B cell (primary cell): ENCODE results near the gene CCDC93. TPM values are rescaled to one million over a fixed set of nuclear protein-coding genes. Genes with fewer than 3 reads are reported as not detected.

Source experiments
- ATAC-seq: fragments of 200-7000 bp; cut with Tn5 transposase; one replicate; pipeline ENCODE4 v1.10.0; 2021; ENCODE audit warnings: low read depth, mild to moderate bottlenecking, moderate number of reproducible peaks, moderate library complexity
- CTCF ChIA-PET: fragments of 350-600 bp; sonication (Branson Sonifier 250); formaldehyde crosslinking; loops from one replicate; lab custom pipeline; 2021; ENCODE audit warnings: antibody characterized with exemption, inconsistent platforms; lab: Charles Lee
- POLR2A ChIA-PET: fragments of 350-600 bp; sonication (Branson Sonifier 250); formaldehyde crosslinking; loops from one replicate; lab custom pipeline; 2021; ENCODE audit warnings: antibody characterized with exemption; lab: Charles Lee
- DNase-seq: peaks from one replicate; pipeline ENCODE4 v3.0.0; 2013
- H2AFZ ChIP-seq: 2 replicates; pipeline ENCODE4 v1.6.1; 2012; ENCODE audit warnings: mild to moderate bottlenecking, low read depth, low read length; ENCODE audit not compliant: insufficient read depth, poor library complexity, severe bottlenecking
- H3K27ac ChIP-seq, 2 donors: 1 replicate in 1 of 2; 2 replicates in 1 of 2; pipeline ENCODE4 v1.5.1; 2012 to 2013; ENCODE audit warnings: low read length in 2 of 2, mild to moderate bottlenecking in 2 of 2, moderate library complexity in 1 of 2
- H3K27me3 ChIP-seq, 4 experiments: fragments of 200-600 bp in 1 of 4; sonication (generic) in 1 of 4; replicated peaks in 1 of 4; 1 replicate in 2 of 4; 2 replicates in 2 of 4; pipeline versions ENCODE4 v1.6.1 to v1.7.0; 2013 to 2016; ENCODE audit warnings: low read length in 3 of 4, mild to moderate bottlenecking in 2 of 4, mixed read lengths in 1 of 4, moderate library complexity in 1 of 4; ENCODE audit not compliant: insufficient read depth in 4 of 4, control insufficient read depth in 3 of 4; ENCODE audit errors: control extremely low read depth in 1 of 4
- H3K36me3 ChIP-seq, 2 experiments: replicated peaks in 1 of 2; 1 replicate in 1 of 2; 2 replicates in 1 of 2; pipeline versions ENCODE4 v1.6.1 to v1.7.1; 2013; ENCODE audit warnings: low read length in 1 of 2; ENCODE audit not compliant: insufficient read depth in 2 of 2, control insufficient read depth in 1 of 2; ENCODE audit errors: control extremely low read depth in 1 of 2, extremely low read depth in 1 of 2
- H3K4me1 ChIP-seq, 2 donors: fragments of 200-600 bp in 1 of 2; sonication (generic) in 1 of 2; 1 replicate in 1 of 2; 2 replicates in 1 of 2; pipeline versions ENCODE4 v1.5.1 to v1.6.1; 2013 to 2017; ENCODE audit warnings: low read length in 2 of 2; ENCODE audit not compliant: control insufficient read depth in 2 of 2, insufficient read depth in 2 of 2
- H3K4me2 ChIP-seq: replicated peaks from 2 replicates; pipeline ENCODE3; 2012; ENCODE audit warnings: mild to moderate bottlenecking, low read depth, low read length; ENCODE audit not compliant: poor library complexity, severe bottlenecking
- H3K4me3 ChIP-seq, 5 experiments: fragments of 200-600 bp in 1 of 5; sonication (generic) in 1 of 5; 1 replicate in 3 of 5; 2 replicates in 2 of 5; pipeline versions ENCODE4 v1.5.1 to v1.7.0; 2011 to 2016; ENCODE audit warnings: low read length in 4 of 5, mild to moderate bottlenecking in 4 of 5, low read depth in 2 of 5, control low read depth in 1 of 5, moderate library complexity in 1 of 5; ENCODE audit not compliant: insufficient read depth in 1 of 5; ENCODE audit errors: control extremely low read depth in 1 of 5, extremely low read depth in 1 of 5
- H3K79me2 ChIP-seq: fragments of 200-600 bp; sonication (generic); one replicate; pipeline ENCODE4 v1.6.0; 2016; ENCODE audit warnings: low read length; ENCODE audit not compliant: control insufficient read depth, insufficient read depth
- H3K9ac ChIP-seq: fragments of 200-600 bp; sonication (generic); 2 replicates; pipeline ENCODE4 v1.6.1; 2017; ENCODE audit warnings: mild to moderate bottlenecking, low read length, moderate library complexity
- H3K9me3 ChIP-seq, 3 donors: one replicate each; pipeline versions ENCODE4 v1.6.1 to v1.7.1; 2013; ENCODE audit warnings: low read length in 2 of 3; ENCODE audit not compliant: control insufficient read depth in 2 of 3, insufficient read depth in 1 of 3; ENCODE audit errors: control extremely low read depth in 1 of 3
- H4K20me1 ChIP-seq: 2 replicates; pipeline ENCODE4 v1.6.0; 2012; ENCODE audit warnings: mild to moderate bottlenecking, low read length; ENCODE audit not compliant: insufficient read depth, control insufficient read depth, poor library complexity, severe bottlenecking
- H3K27ac Mint-ChIP-seq: one replicate; pipeline ENCODE4 v1.8.0; 2021; ENCODE audit warnings: mixed read lengths
- H3K27me3 Mint-ChIP-seq: one replicate; pipeline ENCODE4 v1.8.0; 2021; ENCODE audit warnings: mixed read lengths
- H3K4me1 Mint-ChIP-seq: one replicate; pipeline ENCODE4 v1.8.0; 2021; ENCODE audit warnings: mixed read lengths
- H3K4me3 Mint-ChIP-seq: one replicate; pipeline ENCODE4 v1.8.0; 2021; ENCODE audit warnings: mixed read lengths
- H3K9me3 Mint-ChIP-seq: one replicate; pipeline ENCODE4 v1.8.0; 2022; ENCODE audit warnings: mixed read lengths; ENCODE audit not compliant: insufficient read depth
- CTCF ChIP-seq: fragments of 200-600 bp; IDR thresholded peaks from one replicate; pipeline ENCODE4 v1.8.0; 2022; ENCODE audit warnings: antibody characterized with exemption, mild to moderate bottlenecking
- EZH2 ChIP-seq: IDR thresholded peaks from 2 replicates; pipeline ENCODE4 v1.6.1; 2012; ENCODE audit warnings: borderline replicate concordance, low read depth, mild to moderate bottlenecking, moderate library complexity, low read length; ENCODE audit not compliant: insufficient read depth, poor library complexity, severe bottlenecking
- WGBS: methylation state at CpG from one replicate; pipeline ENCODE4 v1.1.5; 2013; ENCODE audit warnings: missing lambda C conversion rate; ENCODE audit not compliant: insufficient coverage; 5-methylcytosine and 5-hydroxymethylcytosine counted together
- intact Hi-C: fragments of 100-400 bp; cut with micrococcal nuclease; formaldehyde crosslinking; loops from one replicate; pipeline ENCODE4 v1.10.0; 2022
- polyA plus RNA-seq: library from polyadenylated mRNA; depleted of rRNA; stranded (reverse); fragments of >200 nt; gene quantifications from 2 replicates; pipeline ENCODE4 v1.2.3, GENCODE V29; 2012
- total RNA-seq, 2 donors: library from RNA; stranded (reverse); fragments of 120-200 nt in 1 of 2; gene quantifications; 1 replicate in 1 of 2; 2 replicates in 1 of 2; pipeline versions ENCODE4 v1.2.3 to v1.2.4, GENCODE V29; 2013 to 2022

The CCDC93 gene
- total and polyA plus RNA-seq, 2 donors (not counting 1 experiment from before 2014, with no cell fraction given) = 17.5 to 79.6 TPM

GRCh38 chr2:117945296-117945695 lies 68.6 kb downstream of the CCDC93 start:
- Histone ChIP-seq H3K27me3 (no peaks in the 10 kb centered on the region), H3K36me3 (peaks cover 0 to 93% of the 10 kb centered on the region in 2 experiments), H3K9me3 (no peaks in the 10 kb centered on the region), H3K27ac (no peak overlapping the region), H3K4me1 (no peaks in the 10 kb centered on the region), H3K9ac (no peak overlapping the region), H3K4me3 (no peak overlapping the region), H4K20me1 (no peaks in the 10 kb centered on the region), H3K4me2 (no peak overlapping the region), H2AFZ (no peak overlapping the region), H3K79me2 (no peaks in the 10 kb centered on the region)
- Mint-ChIP-seq H3K4me1 (no peaks in the 10 kb centered on the region), H3K27ac (no peak overlapping the region), H3K4me3 (no peak overlapping the region), H3K27me3 (no peaks in the 10 kb centered on the region), H3K9me3 (no peaks in the 10 kb centered on the region)
- CTCF ChIA-PET = no interaction called here
- WGBS = 100% methylated on average over 4 of the region's 5 CpGs
- DNase-seq (no peak), ATAC-seq (no peak)
- TF ChIP-seq EZH2 = no peak
- intact Hi-C loops = no loop called here
- POLR2A ChIA-PET = no interaction called here

GRCh38 chr2:117944816-117945215 lies 69.1 kb downstream of the CCDC93 start:
- no peak overlapping the region for H3K27ac Mint-ChIP-seq
- H3K27me3 Mint-ChIP-seq = no peaks in the 10 kb centered on the region
- H3K9me3 ChIP-seq = no peaks in the 10 kb centered on the region
- no peak overlapping the region for H3K9ac ChIP-seq
- H2AFZ ChIP-seq = no peak overlapping the region
- no peaks in the 10 kb centered on the region for H3K27me3 ChIP-seq
- no peaks in the 10 kb centered on the region for H4K20me1 ChIP-seq
- 63% methylated on average over 1 of the region's 2 CpGs for WGBS
- H3K4me1 Mint-ChIP-seq = no peaks in the 10 kb centered on the region
- H3K79me2 ChIP-seq = no peaks in the 10 kb centered on the region
- H3K9me3 Mint-ChIP-seq = no peaks in the 10 kb centered on the region
- H3K4me3 Mint-ChIP-seq = no peak overlapping the region
- H3K4me2 ChIP-seq = no peak overlapping the region
- H3K36me3 ChIP-seq = peaks cover 0 to 93% of the 10 kb centered on the region in 2 experiments
- no peak overlapping the region for H3K4me3 ChIP-seq
- no peak for ATAC-seq
- H3K27ac ChIP-seq = no peak overlapping the region
- DNase-seq = no peak
- intact Hi-C loops = no loop called here
- ChIA-PET POLR2A (no interaction called here), CTCF (no interaction called here)
- no peaks in the 10 kb centered on the region for H3K4me1 ChIP-seq
- TF ChIP-seq CTCF (no peak), EZH2 (no peak)
